Measurements from ENCODE around the gene SLC39A3. TPM values are rescaled to one million over a fixed set of nuclear protein-coding genes. Genes with fewer than 3 reads are reported as not detected.

The SLC39A3 gene
- total RNA-seq, 1 donor from 2014 or later, result 22.6 TPM

DNA sequence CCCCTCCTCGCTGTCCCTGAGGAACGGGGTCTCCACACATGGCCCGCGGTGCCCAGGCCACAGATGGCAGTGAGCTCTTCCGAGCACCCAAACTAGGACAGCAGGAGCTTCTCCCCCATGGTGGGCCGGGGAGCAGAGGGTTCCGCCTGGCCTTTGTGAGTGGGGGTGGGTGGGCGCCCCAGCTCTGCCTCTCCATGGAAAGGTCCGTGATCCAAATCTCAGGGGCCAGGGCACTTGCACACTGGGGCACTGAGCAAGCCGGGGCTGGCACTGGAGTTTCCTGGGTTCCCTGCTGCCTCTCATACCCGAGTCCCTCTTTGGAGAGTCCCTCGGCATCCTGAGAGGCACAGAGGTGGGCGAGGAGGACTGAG, 16.5 kb downstream of the SLC39A3 start:
- TF ChIP-seq, protein P1, sequence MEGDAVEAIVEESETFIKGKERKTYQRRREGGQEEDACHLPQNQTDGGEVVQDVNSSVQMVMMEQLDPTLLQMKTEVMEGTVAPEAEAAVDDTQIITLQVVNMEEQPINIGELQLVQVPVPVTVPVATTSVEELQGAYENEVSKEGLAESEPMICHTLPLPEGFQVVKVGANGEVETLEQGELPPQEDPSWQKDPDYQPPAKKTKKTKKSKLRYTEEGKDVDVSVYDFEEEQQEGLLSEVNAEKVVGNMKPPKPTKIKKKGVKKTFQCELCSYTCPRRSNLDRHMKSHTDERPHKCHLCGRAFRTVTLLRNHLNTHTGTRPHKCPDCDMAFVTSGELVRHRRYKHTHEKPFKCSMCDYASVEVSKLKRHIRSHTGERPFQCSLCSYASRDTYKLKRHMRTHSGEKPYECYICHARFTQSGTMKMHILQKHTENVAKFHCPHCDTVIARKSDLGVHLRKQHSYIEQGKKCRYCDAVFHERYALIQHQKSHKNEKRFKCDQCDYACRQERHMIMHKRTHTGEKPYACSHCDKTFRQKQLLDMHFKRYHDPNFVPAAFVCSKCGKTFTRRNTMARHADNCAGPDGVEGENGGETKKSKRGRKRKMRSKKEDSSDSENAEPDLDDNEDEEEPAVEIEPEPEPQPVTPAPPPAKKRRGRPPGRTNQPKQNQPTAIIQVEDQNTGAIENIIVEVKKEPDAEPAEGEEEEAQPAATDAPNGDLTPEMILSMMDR (IDR thresholded peaks at IDR 0.05; ENCODE audit: borderline replicate concordance), result no peak
- Histone ChIP-seq H3K36me3 (no peaks in the 10 kb centered on the region), H3K27me3 (ENCODE audit: low read depth) (peaks cover 93% of the 10 kb centered on the region), H3K4me1 (peaks cover 43% of the 10 kb centered on the region), H3K27ac (replicated peaks) (peak overlapping the region; percentile 94), H3K9me3 (replicated peaks) (no peaks in the 10 kb centered on the region), H3K4me3 (no peak overlapping the region)
- DNase-seq, result no peak
- intact Hi-C loops (cut with micrococcal nuclease), result no loop called here

DNA sequence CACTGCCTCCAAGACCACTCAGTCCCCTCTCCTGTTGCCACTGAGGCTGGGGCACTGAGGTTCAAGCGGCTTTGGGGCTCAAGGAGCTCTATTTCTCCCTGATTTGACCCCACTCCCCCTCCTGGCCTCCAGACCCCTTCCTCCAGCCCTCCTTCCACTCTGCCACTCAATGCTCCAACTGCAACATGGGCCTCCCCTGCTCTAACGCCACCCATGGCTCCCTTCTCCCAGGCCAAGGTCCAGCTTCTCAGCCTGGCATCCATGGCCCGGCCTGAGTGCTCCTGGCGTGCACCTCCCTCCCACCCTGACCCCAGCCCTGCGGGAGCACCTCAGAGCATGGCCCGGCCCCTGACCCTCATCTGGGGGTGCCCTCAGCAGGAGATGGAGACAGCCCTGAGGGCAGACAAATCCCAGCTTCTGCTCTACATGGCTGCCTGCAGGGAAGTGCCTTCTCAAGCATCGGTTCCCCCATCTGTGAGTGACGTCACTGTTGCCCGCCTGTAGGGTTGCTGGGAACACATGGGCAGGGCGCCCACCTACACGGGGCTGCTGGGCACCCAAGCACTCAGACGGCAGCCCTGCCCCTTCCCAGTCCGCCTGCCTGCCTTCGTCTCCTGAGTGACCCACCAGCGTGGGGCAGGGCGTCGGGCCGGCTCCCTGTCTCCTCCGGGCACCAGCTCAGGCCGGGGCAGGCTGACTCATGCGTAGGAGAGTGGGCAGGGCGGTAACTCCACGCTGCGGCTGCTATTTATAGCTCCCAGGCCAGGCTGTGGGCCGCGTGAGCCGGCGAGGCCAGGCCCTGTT, 17.1 kb downstream of the SLC39A3 start:
- DNase-seq, result peak; percentile 73
- Histone ChIP-seq H3K4me1 (peaks cover 43% of the 10 kb centered on the region), H3K4me3 (peak overlapping the region; percentile 73), H3K27me3 (ENCODE audit: low read depth) (peaks cover 94% of the 10 kb centered on the region), H3K27ac (replicated peaks) (peak overlapping the region; percentile 94), H3K36me3 (no peaks in the 10 kb centered on the region), H3K9me3 (replicated peaks) (no peaks in the 10 kb centered on the region)
- TF ChIP-seq, protein P1 (IDR thresholded peaks at IDR 0.05; ENCODE audit: borderline replicate concordance), result no peak
- intact Hi-C loops (cut with micrococcal nuclease), result no loop called here

DNA sequence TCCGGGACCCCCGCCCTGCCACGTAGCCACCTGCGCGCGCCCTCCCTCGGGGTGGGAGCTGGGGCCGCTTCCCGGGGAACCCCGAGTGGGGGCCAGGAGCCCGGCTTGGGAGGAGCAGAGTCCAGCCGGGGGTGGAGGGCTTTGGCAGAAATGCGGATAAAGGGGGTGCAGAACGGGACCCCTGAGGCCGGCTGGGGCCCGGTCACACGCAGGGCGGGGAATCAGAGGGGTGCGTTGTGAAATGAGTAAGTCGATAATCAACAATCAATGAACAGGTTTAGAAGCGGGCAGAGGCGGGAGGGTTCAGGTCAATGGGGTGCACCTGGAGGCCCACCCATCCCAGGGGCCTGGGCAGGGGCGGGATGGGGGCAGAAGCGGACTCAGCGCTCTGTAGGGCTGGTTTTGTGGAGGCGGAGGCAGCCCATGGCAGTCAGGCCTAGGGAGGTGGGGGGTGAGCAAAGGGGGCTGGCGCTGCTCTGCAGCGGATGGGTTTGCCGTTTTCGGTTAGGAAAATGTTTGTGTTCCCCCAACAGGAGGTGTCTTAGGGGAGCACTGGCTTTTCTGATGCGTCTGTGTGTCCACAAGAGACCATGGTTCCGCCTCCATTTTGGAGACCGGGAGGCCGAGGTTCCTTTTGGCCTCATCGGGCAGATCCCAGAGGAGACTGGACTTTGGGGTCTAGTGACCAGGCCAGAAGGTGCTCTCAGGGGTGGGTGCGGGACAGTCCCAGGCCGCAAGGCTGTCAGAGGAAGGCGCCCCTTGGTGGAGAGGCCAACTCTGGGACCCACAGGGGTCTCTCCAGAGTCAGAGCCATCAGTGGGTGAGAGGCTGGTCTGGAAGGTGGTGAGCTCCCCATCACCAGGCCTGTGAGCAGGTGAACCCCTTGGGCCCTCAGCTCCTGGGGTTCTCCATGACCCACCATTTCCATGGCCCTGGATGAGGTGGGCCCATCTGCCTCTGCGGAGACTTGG, 18.0 kb downstream of the SLC39A3 start:
- Histone ChIP-seq H3K27ac (replicated peaks) (peak overlapping the region; percentile 94), H3K9me3 (replicated peaks) (no peaks in the 10 kb centered on the region), H3K36me3 (no peaks in the 10 kb centered on the region), H3K27me3 (ENCODE audit: low read depth) (peaks cover 89% of the 10 kb centered on the region), H3K4me1 (peaks cover 43% of the 10 kb centered on the region), H3K4me3 (peak overlapping the region; percentile 73)
- intact Hi-C loops (cut with micrococcal nuclease), result no loop called here
- TF ChIP-seq, protein P1 (IDR thresholded peaks at IDR 0.05; ENCODE audit: borderline replicate concordance), result no peak
- DNase-seq, result no peak

DNA sequence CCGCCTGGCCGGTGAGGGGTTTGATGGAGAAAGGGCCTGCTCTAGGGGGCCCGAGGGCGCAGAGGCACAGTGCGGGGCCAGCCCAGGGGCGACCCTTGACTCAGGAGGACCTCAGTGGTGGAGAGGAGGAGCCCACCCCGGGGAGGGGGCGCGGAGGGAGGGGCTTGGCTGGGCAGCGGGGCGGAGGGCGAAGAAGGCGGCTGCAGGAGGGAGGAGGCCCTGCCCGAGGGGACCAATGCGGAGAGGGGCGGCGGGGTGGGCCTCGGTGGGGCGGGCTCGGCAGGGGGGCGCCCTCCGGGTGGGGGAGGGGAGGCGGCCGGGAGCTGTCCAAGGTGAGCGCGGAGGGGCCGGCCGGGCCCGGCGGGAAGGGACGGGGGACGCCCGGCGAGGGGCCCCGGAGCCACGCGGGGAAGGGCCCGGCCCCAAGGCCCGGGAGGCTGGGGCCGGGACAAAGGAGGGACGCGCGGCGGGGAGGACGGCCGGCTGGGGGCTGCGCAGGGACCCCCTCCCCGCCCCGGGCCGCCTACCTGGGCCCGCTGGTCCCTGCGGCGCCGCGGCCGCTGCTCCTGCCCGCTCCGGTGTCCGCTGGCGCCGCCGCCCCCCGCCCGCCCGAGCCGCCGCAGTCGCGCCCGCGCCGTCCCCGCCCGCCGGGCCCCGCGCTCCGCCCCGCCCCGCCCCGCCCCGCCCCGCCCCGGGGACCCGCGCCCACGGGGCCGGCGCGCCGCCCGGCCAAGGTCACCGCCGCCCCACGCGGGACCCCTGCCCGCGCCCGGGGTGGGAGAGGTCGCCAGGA, 18.8 kb downstream of the SLC39A3 start, which contains the start of gene DIRAS1:
DIRAS1 (minus strand) TSS at position 596 of the 793 bp plus-strand sequence. CDS start 3,566 bp downstream, outside the sequence.
- TF ChIP-seq, protein P1 (IDR thresholded peaks at IDR 0.05; ENCODE audit: borderline replicate concordance), result no peak
- no peak for DNase-seq
- no peaks in the 10 kb centered on the region for H3K36me3 ChIP-seq
- H3K4me1 ChIP-seq, result peaks cover 43% of the 10 kb centered on the region
- H3K9me3 ChIP-seq (replicated peaks), result peaks cover under 1% of the 10 kb centered on the region
- intact Hi-C loops (cut with micrococcal nuclease), result no loop called here
- peaks cover 85% of the 10 kb centered on the region for H3K27me3 ChIP-seq (ENCODE audit: low read depth)
- H3K4me3 ChIP-seq, result peak within 1 kb of the TSS; percentile 73
- peak within 1 kb of the TSS; percentile 94 for H3K27ac ChIP-seq (replicated peaks)
